Thyroid gland (tissue), 4 donors: ENCODE measurements around the gene DCAF5.

Source experiments
- CTCF ChIP-seq, 6 experiments: fragments of 200-600 bp in 3 of 6; fragments of 450-650 bp in 3 of 6; sonication (generic) in 3 of 6; IDR thresholded peaks; one replicate each; pipeline ENCODE4 v1.5.1; 2016 to 2019; ENCODE audit warnings: antibody characterized with exemption in 6 of 6, mild to moderate bottlenecking in 2 of 6, inconsistent platforms in 1 of 6, moderate library complexity in 1 of 6
- POLR2A ChIP-seq, 2 donors: fragments of 450-650 bp; IDR thresholded peaks; one replicate each; pipeline ENCODE4 v1.6.1; 2017; ENCODE audit warnings: antibody characterized with exemption in 2 of 2, mild to moderate bottlenecking in 2 of 2, moderate library complexity in 1 of 2

GRCh38 chr14:69086537-69086936 lies 66.4 kb downstream of the DCAF5 start:
- no peak for TF ChIP-seq CTCF (IDR thresholded peaks at IDR 0.05)
- TF ChIP-seq POLR2A (IDR thresholded peaks at IDR 0.05): no peak
